IMR-90 (cell line): ENCODE data around the gene MAPRE2. TPM values are rescaled to one million over a fixed set of nuclear protein-coding genes. Genes with fewer than 3 reads are reported as not detected.

Experiments
- ATAC-seq: fragments of 200-7000 bp; cut with Tn5 transposase; 2 replicates; pipeline ENCODE4 v1.9.1; 2020; ENCODE audit warnings: low read depth, mild to moderate bottlenecking, moderate library complexity
- BruUV-seq: library from RNA; stranded (reverse); fragments of 400-500 nt; replicated peaks from 2 replicates; lab custom pipeline; 2021; lab: Mats Ljungman, UMichigan
- CTCF ChIA-PET: fragments of 300-600 bp; formaldehyde crosslinking; extraction: SDS; loops from one replicate; lab custom pipeline; 2021; ENCODE audit warnings: antibody characterized with exemption; lab: Yijun Ruan, JAX
- POLR2A ChIA-PET: fragments of 300-600 bp; sonication (Branson Sonifier 250); formaldehyde crosslinking; loops from one replicate; lab custom pipeline; 2022; ENCODE audit warnings: antibody characterized with exemption; ENCODE audit not compliant: unreplicated experiment; lab: Charles Lee
- DNase-seq: peaks from one replicate; pipeline ENCODE4 v3.0.0; 2013
- H2AFZ ChIP-seq: replicated peaks from 2 replicates; pipeline ENCODE3; 2013; ENCODE audit warnings: low read length, mild to moderate bottlenecking; ENCODE audit not compliant: poor library complexity
- H2AK5ac ChIP-seq: 2 replicates; pipeline ENCODE4 v1.6.1; 2013; ENCODE audit warnings: low read depth, low read length, inconsistent platforms
- H2AK9ac ChIP-seq: replicated peaks from 2 replicates; pipeline ENCODE3; 2013; ENCODE audit warnings: mild to moderate bottlenecking, low read depth, low read length, moderate library complexity; ENCODE audit not compliant: poor library complexity
- H2BK120ac ChIP-seq: 2 replicates; pipeline ENCODE4 v1.6.1; 2013; ENCODE audit warnings: low read depth, low read length, inconsistent platforms
- H2BK15ac ChIP-seq: 3 replicates; pipeline ENCODE4 v1.6.1; 2013; ENCODE audit warnings: low read depth, low read length, inconsistent platforms
- H2BK20ac ChIP-seq: 2 replicates; pipeline ENCODE4 v1.6.1; 2013; ENCODE audit warnings: low read depth, mild to moderate bottlenecking, inconsistent platforms, low read length, moderate library complexity
- H2BK5ac ChIP-seq: 2 replicates; pipeline ENCODE4 v1.6.1; 2013; ENCODE audit warnings: mild to moderate bottlenecking, low read depth, low read length, inconsistent platforms; ENCODE audit not compliant: poor library complexity, severe bottlenecking
- H3K14ac ChIP-seq: replicated peaks from 2 replicates; pipeline ENCODE4 v1.6.1; 2013; ENCODE audit warnings: low read depth, low read length, inconsistent platforms
- H3K18ac ChIP-seq: 2 replicates; pipeline ENCODE4 v1.6.1; 2013; ENCODE audit warnings: low read depth, low read length, control low read depth
- H3K23ac ChIP-seq: 2 replicates; pipeline ENCODE4 v1.6.1; 2013; ENCODE audit warnings: low read depth, low read length, inconsistent platforms
- H3K27ac ChIP-seq: 2 replicates; pipeline ENCODE4 v1.5.1; 2013; ENCODE audit warnings: mild to moderate bottlenecking, control low read depth, low read length; ENCODE audit not compliant: insufficient read depth
- H3K27me3 ChIP-seq: 2 replicates; pipeline ENCODE4 v1.6.1; 2013; ENCODE audit warnings: low read length; ENCODE audit not compliant: control insufficient read depth, insufficient read depth
- H3K36me3 ChIP-seq: 2 replicates; pipeline ENCODE4 v1.6.1; 2013; ENCODE audit warnings: low read length, mixed read lengths; ENCODE audit not compliant: control insufficient read depth, insufficient read depth
- H3K4ac ChIP-seq: 2 replicates; pipeline ENCODE4 v1.6.1; 2013; ENCODE audit warnings: low read depth, low read length, inconsistent platforms
- H3K4me1 ChIP-seq: 2 replicates; pipeline ENCODE4 v1.6.1; 2013; ENCODE audit warnings: low read length, mixed read lengths; ENCODE audit not compliant: control insufficient read depth, insufficient read depth
- H3K4me2 ChIP-seq: 2 replicates; pipeline ENCODE4 v1.6.1; 2013; ENCODE audit warnings: low read depth, mild to moderate bottlenecking, control low read depth, low read length, moderate library complexity
- H3K4me3 ChIP-seq: 2 replicates; pipeline ENCODE4 v1.5.1; 2013; ENCODE audit warnings: low read depth, mild to moderate bottlenecking, control low read depth, low read length, moderate library complexity; ENCODE audit not compliant: insufficient read depth
- H3K56ac ChIP-seq: 2 replicates; pipeline ENCODE4 v1.6.1; 2013; ENCODE audit warnings: low read length, inconsistent platforms; ENCODE audit not compliant: insufficient read depth; ENCODE audit errors: extremely low read depth
- H3K79me1 ChIP-seq, 2 experiments: 2 replicates each; pipeline ENCODE4 v1.6.1; 2013; ENCODE audit warnings: low read length in 2 of 2, inconsistent platforms in 1 of 2, low read depth in 1 of 2
- H3K9ac ChIP-seq: 2 replicates; pipeline ENCODE4 v1.6.1; 2013; ENCODE audit warnings: low read depth, low read length, control low read depth
- H3K9me1 ChIP-seq: 2 replicates; pipeline ENCODE4 v1.6.1; 2013; ENCODE audit warnings: low read length, inconsistent platforms; ENCODE audit not compliant: insufficient read depth
- H3K9me3 ChIP-seq: 2 replicates; pipeline ENCODE4 v1.6.1; 2013; ENCODE audit warnings: low read length; ENCODE audit not compliant: control insufficient read depth, insufficient read depth
- H4K20me1 ChIP-seq: 2 replicates; pipeline ENCODE4 v1.6.1; 2013; ENCODE audit warnings: low read length, inconsistent platforms; ENCODE audit not compliant: insufficient read depth
- H4K5ac ChIP-seq: 2 replicates; pipeline ENCODE4 v1.6.1; 2013; ENCODE audit warnings: mild to moderate bottlenecking, low read depth, low read length, control low read depth
- H4K8ac ChIP-seq, 2 experiments: 2 replicates each; pipeline ENCODE4 v1.6.1; 2013; ENCODE audit warnings: low read depth in 2 of 2, low read length in 2 of 2, control low read depth in 1 of 2, inconsistent platforms in 1 of 2
- H4K91ac ChIP-seq: 2 replicates; pipeline ENCODE4 v1.6.1; 2013; ENCODE audit warnings: low read depth, low read length, inconsistent platforms; ENCODE audit not compliant: insufficient read depth
- CHD1 ChIP-seq: IDR thresholded peaks from 2 replicates; pipeline ENCODE4 v1.6.1; 2012; ENCODE audit warnings: low read depth, low read length, improper control_type of control experiment
- CTCF ChIP-seq: conservative IDR thresholded peaks from 2 replicates; pipeline ENCODE4 v1.5.1; 2012; ENCODE audit warnings: mild to moderate bottlenecking, low read depth, low read length, improper control_type of control experiment
- POLR2A ChIP-seq: IDR thresholded peaks from 2 replicates; pipeline ENCODE4 v1.6.1; 2012; ENCODE audit warnings: mild to moderate bottlenecking, low read depth, low read length
- RAD21 ChIP-seq: IDR thresholded peaks from 2 replicates; pipeline ENCODE4 v1.6.1; 2012; ENCODE audit warnings: low read length, improper control_type of control experiment
- SMC3 ChIP-seq: fragments of 150-350 bp; IDR thresholded peaks from 2 replicates; pipeline ENCODE4 v1.6.1; 2016; ENCODE audit warnings: low read depth, mild to moderate bottlenecking, antibody characterized with exemption, low read length, moderate library complexity
- WGBS, 2 experiments: methylation state at CpG; one replicate each; pipeline versions ENCODE4 v1.1.5 to v1.1.7; 2013; ENCODE audit warnings: missing lambda C conversion rate in 2 of 2; ENCODE audit not compliant: insufficient read length in 1 of 2; ENCODE audit errors: extremely low coverage in 2 of 2; 5-methylcytosine and 5-hydroxymethylcytosine counted together
- dilution Hi-C: fragments of 300-500 bp; cut with HindIII; formaldehyde crosslinking; loops from one replicate; pipeline ENCODE4 v1.14.3; 2018; ENCODE audit warnings: low sequenced_read_pairs; ENCODE audit not compliant: unreplicated experiment
- in situ Hi-C: fragments of 300-500 bp; cut with MboI; formaldehyde crosslinking; loops from 3 replicates; pipeline ENCODE4 v1.14.3; 2019; ENCODE audit warnings: low sequenced_read_pairs, inconsistent platforms, mixed read lengths
- intact Hi-C: fragments of 100-400 bp; cut with micrococcal nuclease; formaldehyde crosslinking; loops from 2 replicates; pipeline ENCODE4 v1.10.0; 2022
- polyA plus RNA-seq, 3 experiments: library from polyadenylated mRNA; depleted of rRNA; stranded (reverse); fragments of >200 nt; gene quantifications; 2 replicates each; pipeline ENCODE4 v1.2.3, GENCODE V29; 2012; ENCODE audit warnings: low replicate concordance in 1 of 3
- total RNA-seq: library from RNA; depleted of rRNA; stranded (reverse); fragments of >200 nt; gene quantifications from 2 replicates; pipeline ENCODE4 v1.2.3, GENCODE V29; 2012
- TF ChIP-seq, protein P1 (sequence below): fragments of 150-350 bp; IDR thresholded peaks from 2 replicates; pipeline ENCODE4 v1.6.1; 2016; ENCODE audit warnings: low read depth, mild to moderate bottlenecking, low read length, moderate library complexity, borderline replicate concordance

Gene MAPRE2
- total and polyA plus RNA-seq, 2 of the 4 experiments (the other 2 are of a cell fraction), result 19.6 to 23.8 TPM

DNA sequence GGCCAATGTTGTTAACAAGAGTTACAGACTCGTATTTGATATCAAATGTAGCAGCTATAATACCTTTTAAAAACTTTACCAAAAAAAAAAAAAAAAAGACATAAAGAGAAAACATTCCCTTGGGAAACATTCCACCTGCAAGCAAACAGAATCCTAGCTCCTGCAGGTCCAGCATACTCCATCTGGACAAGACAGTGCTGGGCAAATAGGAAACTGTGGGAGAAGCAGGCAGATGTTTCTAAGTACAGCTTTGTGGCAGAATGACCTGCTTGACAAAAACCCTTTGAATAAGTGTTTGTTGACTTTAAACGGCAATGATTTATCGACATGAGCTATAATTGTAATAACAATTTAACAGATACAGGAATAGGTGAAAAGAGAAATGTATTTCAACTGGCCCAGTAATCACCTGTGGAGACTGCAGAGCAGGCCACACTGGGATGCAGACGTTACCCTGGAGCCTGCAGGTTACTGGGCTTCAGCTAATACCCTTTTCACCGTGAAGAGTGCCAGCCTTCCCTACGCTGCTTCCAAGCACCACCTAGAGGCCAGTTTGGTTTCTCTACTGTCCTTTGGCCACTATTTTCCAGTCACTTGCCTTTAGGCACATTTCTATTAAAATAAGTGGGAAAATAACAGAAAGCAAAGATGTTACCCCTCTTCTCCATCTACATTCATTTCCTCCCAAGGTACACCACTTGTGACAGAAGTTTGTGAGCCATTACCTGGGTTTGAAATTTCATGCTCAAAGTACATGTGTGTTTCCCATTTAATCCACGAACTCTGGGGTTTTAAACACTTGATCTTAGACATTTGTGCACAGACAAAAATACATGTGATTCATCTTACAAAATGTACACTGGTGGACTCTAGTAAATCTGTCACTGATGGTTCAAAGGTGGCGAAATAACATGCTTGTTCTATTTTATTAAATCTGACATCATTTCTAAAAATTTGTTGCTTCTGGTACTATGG is 102.7 kb downstream of the MAPRE2 start:
- Histone ChIP-seq H3K4me1 (no peaks in the 10 kb centered on the region), H2AK5ac (no peak overlapping the region), H2BK5ac (no peak overlapping the region), H2BK15ac (no peak overlapping the region), H3K4me3 (no peak overlapping the region), H4K5ac (no peak overlapping the region), H2AK9ac (no peak overlapping the region), H3K9me1 (no peaks in the 10 kb centered on the region), H4K20me1 (no peaks in the 10 kb centered on the region), H3K56ac (no peak overlapping the region), H3K23ac (no peak overlapping the region), H3K4ac (no peak overlapping the region), H4K91ac (no peak overlapping the region), H3K79me1 (no peaks in the 10 kb centered on the region), H2BK120ac (no peak overlapping the region), H3K9me3 (no peaks in the 10 kb centered on the region), H3K9ac (no peak overlapping the region), H3K4me2 (no peak overlapping the region), H3K18ac (no peak overlapping the region), H3K27me3 (no peaks in the 10 kb centered on the region), H4K8ac (no peak overlapping the region), H2BK20ac (no peak overlapping the region), H3K36me3 (peaks cover 3% of the 10 kb centered on the region; the same call in 1 of the 2 replicates), H3K14ac (no peak overlapping the region), H2AFZ (no peak overlapping the region), H3K27ac (no peak overlapping the region)
- BruUV-seq, result no TSS peak
- DNase-seq, result peak; percentile 55
- WGBS, 2 experiments, result no CpG with 5 or more reads among the region's 8 CpGs
- TF ChIP-seq CHD1 (no peak), SMC3 (peak; percentile 91), POLR2A (0 out of 2 replicates have a peak, but pooled peaks have one; percentile 38), RAD21 (peak; percentile 95), CTCF (peak; percentile 83)
- TF ChIP-seq, protein P1, sequence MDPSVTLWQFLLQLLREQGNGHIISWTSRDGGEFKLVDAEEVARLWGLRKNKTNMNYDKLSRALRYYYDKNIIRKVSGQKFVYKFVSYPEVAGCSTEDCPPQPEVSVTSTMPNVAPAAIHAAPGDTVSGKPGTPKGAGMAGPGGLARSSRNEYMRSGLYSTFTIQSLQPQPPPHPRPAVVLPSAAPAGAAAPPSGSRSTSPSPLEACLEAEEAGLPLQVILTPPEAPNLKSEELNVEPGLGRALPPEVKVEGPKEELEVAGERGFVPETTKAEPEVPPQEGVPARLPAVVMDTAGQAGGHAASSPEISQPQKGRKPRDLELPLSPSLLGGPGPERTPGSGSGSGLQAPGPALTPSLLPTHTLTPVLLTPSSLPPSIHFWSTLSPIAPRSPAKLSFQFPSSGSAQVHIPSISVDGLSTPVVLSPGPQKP, result no peak
- intact Hi-C loops (loop anchor here (1.0 to 5.0 kb wide), 4 partner anchors 117 to 278 kb away; no protein-coding TSS in a partner anchor), in situ Hi-C loops (loop anchor here (5.0 to 10.0 kb wide), 2 partner anchors 142 to 279 kb away; no protein-coding TSS in a partner anchor), dilution Hi-C loops (no loop called here)
- ATAC-seq, result peak; percentile 89
- CTCF ChIA-PET, result interaction anchor here (0.6 to 1.4 kb wide), 15 partner anchors 18 to 289 kb away, joined by 3 to 9 read pairs (median 4); no protein-coding TSS in a partner anchor
- POLR2A ChIA-PET, result no interaction called here
